Measurements from ENCODE around the gene PARD3.
"Not testable (repeated sequence)": the region's sequence is repeated elsewhere in the genome, so short reads cannot be mapped to it uniquely, and the experiment has no call there.

The PARD3 gene

DNA sequence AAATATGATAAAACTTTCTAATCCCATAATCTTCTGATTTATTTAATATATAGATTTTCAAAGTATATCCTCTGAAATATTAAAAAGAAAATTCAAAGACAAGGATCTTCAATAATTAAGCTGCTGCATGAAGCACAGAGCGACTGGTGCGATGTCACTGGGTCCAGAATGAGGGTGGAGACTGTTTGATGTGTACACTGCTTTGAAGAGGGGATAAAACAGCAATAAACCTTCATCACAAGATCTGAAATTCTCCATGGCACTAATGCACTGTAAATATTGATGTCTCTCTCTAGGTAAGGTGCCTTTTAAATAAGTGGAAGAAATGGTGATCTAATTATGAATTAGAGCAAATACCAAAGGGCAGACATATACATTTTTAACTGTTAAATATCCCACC lies 337.8 kb downstream of the PARD3 start:
- in situ Hi-C loops (cut with HindIII; ENCODE audit: low sequenced_read_pairs) = no loop called here

DNA sequence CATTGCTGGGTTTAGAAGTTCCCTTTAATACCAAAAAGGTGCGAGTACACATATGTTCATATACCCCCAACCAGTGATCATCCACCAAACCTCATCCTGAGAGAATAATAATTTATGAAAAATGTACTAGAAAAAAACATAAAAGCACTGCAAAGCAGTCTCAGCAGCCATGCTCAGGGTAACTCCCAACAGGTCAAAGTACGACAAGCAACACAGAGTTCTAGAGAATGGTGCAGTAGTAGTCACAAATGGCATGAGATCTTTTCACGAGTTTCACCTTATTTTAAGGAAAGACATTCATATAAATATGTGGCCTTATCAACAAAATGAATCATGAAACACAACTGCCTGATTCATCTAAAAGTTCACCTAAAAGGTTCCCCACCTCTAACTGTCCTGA lies 338.5 kb downstream of the PARD3 start:
- in situ Hi-C loops (cut with HindIII; ENCODE audit: low sequenced_read_pairs) = no loop called here

DNA sequence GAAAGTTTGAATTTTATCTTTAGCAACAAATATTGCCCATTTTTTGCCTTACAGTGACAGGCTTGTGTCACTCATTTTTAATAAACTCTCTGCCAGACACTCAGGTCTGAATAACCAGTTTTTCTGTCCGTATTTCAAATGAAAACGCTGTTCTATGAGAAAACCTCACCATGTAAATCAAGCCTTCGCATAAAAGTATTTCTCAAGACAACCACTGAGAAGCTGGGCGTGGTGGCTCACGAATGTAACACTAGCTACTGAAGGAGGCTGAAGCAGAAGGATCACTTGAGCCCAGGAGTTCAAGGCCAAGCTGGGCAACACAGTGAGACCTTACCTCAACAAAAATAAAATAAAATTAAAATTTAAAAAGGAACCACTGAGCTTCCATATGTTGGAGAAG lies 339.3 kb downstream of the PARD3 start:
- in situ Hi-C loops (cut with HindIII; ENCODE audit: low sequenced_read_pairs) = no loop called here

DNA sequence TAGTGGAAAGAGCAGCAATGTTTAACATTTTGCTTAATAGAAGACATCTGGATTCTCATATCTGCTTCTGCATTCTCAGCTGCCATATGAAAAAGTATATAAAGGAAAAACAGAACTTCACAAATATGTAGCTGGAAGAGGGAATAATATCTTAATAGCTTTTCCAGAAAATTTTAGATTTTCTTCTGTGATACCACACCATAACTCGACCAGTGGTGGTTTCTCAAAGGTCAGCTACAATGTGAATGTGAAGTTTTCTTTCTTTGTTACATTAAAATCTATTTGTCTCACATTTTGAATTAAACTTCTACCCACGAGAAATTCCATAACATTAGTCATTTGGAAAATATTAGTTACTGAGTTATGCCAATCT lies 339.8 kb downstream of the PARD3 start:
- in situ Hi-C loops (cut with HindIII; ENCODE audit: low sequenced_read_pairs) = no loop called here

DNA sequence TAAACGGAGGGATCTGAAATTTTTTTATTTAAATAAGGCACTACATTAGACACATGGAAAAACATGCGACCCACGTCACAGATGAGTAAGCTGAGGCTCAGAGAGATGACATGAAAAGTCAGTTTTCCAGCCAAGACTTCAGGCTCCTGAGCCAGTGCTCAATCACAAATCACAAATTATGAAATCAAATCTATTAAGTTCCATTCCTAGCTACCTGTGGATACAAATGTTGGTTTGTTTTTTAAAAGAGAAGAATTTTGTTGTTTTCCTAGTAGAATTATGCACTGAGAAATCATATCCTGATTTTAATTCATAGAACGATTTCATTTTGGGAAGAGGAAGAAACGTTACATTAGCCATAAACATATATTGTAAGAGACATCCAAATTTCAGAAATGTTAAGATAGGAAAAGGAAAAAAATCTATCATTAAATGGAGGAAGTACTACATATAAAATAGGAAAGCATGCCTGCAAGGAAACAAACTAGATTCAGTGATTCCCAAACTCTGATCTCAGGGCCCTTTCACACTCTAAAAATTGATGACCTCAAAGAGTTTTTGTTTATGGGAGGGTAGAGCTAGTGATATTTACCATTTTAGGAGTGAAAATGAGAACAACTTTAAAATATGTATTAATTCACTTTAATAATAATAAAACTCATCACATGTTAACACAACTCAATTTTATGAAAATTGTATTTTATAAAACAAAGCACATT lies 340.4 kb downstream of the PARD3 start:
- in situ Hi-C loops (cut with HindIII; ENCODE audit: low sequenced_read_pairs) = no loop called here

DNA sequence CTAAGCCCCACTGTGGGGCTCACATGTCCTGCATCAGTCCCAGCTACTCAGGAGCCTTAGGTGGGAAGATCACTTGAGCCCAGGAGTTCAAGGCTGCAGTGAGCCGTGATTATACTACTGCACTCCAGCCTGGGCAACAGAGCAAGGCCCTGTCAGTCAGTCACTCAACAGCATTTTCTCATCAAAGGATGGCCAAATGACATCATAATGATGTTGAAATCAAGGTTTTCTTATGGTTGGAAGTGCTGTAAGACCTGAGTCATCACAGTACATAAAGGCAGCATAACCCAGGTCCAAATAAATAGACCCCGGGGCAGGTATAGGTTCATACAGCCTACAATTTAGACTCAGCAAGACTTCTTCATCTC lies 341.1 kb downstream of the PARD3 start:
- in situ Hi-C loops (cut with HindIII; ENCODE audit: low sequenced_read_pairs) = no loop called here

DNA sequence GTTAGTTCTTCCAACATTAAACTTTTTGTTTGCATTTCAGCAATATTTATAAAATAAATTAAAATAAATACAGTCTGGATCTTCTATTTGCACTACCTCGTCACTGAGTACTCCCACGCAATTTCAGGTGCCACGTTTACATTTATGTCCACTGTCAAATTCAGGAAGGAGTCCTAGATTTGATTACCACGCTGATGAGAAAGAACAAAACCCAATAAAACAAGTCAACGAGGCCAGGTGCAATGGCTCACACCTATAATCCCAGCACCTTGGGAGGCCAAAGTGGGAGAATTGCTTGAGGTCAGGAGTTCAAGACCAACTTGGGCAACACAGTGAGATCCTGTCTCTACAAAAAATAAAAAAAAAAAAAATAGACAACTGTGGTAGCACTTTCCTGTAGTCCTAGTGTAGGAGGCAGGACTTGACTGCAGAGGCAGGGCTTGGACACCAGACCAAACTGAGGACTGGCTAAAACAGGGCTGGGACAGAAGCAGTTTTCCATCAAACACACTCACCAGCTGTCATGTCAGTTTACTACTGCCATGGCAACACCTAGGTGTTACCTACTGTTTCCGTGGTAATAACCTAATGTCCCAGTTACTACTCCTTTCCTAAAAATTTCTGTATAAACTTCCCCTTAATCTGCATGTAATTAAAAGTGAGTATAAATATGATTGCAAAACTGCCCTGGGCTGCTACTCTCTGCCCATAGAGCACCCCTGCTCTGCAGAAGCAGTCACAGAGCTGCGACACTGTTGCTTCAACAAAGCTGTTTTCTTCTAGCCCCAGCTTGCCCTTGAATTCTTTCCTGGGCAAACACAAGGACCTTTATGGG lies 341.7 kb downstream of the PARD3 start:
- in situ Hi-C loops (cut with HindIII; ENCODE audit: low sequenced_read_pairs) = no loop called here

DNA sequence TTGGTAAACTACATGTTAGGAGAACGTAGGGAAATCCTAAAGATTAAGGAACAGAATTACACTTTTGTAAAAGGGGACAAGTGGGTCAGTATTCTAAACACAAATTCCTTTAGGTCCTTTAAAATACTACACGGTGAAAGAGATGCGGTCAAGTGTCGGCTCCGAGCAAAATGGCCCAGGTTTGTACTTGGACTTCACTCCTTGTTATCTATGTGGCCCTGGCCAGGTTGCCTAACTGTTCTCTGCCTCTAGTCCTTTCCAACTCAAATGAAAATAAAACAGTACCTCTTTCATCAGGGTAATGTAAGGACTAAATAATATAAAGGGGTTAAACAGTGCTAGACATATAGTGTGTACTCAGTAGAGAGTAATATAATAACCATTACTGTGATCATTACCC lies 344.8 kb downstream of the PARD3 start:
- in situ Hi-C loops (cut with HindIII; ENCODE audit: low sequenced_read_pairs) = no loop called here

DNA sequence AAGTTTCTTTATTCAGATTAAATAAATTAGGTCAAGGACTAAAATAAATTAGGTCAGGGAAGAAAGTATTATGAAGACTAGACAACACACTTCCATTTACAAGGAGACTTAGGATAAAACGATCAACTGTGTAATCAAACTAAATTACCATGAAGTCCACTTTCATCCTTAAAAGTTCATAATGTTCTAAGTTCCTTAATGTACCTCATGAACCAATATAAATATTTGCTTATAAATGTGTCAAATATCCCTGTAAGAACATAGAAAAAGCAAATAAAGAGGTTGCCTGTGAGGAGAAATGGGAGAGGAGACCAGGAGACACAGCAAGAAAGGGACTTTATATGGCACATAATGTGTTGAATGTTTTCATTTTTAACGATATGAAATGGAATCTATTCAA lies 345.6 kb downstream of the PARD3 start:
- in situ Hi-C loops (cut with HindIII; ENCODE audit: low sequenced_read_pairs) = no loop called here

DNA sequence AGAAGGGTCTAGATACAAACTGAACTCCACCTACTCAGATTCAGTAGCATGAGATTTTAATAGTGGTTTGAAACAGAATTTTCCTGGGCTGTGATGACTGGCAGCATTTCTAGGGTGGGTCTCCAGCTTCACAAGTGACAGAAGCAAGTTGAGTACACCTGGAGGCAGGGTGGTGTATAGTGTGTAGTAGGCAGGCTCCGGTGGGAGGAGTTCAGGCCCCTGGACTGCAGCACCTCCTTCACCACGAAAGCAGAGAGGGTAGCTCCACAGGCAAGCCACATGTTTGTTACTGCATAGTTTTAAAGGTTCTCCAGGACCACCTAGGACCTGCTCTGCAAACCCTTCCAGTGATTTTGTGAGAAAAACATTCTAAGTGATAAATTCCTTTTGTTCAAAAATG lies 347.2 kb downstream of the PARD3 start:
- in situ Hi-C loops (cut with HindIII; ENCODE audit: low sequenced_read_pairs) = no loop called here

DNA sequence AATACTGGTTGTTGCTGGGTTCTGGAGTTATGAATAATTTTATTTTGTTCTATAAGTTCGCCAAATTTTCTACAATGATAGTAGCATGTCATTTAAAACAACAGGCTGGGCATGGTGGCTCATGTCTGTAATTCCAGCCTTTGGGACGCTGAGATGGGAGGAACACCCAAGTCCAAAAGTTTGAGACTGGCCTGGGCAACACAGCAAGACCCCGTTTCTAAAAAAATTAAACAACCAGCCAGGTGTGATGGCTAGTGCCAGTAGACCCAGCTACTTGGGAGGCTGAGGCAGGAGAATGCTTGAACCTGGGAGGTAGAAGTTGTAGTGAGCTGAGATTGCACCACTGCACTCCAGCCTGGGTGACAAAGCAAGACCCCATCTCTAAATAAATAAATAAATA lies 347.7 kb downstream of the PARD3 start:
- in situ Hi-C loops (cut with HindIII; ENCODE audit: low sequenced_read_pairs) = no loop called here

DNA sequence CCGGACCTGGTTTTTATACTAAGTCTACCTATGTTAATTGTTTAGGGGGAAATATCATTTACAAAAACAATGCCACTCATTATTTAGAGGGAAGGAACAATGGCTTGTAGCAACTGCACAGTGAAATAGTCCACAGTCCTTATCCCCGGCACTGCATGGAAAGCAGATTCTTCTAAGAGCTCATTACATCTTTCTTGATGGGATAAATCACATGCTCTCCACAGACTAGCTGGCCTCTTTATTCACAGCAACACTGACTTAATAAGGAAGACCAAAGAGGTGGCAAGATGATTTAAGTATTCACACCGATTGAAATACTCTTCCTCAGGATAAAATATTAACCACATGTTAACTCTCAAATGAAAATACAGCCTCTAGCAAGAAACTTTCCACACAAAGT lies 349.4 kb downstream of the PARD3 start:
- in situ Hi-C loops (cut with HindIII; ENCODE audit: low sequenced_read_pairs) = no loop called here

DNA sequence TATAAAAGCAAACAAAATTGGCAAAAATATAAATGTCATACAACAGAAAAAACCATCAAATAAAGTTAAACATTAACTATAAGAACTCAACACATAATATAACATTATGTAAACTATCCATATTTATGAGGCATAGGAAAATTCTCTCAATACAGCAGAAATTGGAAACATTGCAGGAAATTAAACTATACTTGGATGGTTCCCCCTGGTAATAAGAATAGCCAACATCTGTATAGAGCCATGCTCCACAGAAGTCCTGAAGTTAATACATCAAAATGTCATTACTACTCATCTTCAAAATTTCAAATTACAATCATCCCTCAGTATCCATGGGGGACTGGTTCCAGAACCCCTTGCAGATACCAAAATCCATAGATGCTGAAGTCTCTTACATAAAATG lies 350.5 kb downstream of the PARD3 start:
- in situ Hi-C loops (cut with HindIII; ENCODE audit: low sequenced_read_pairs) = no loop called here

DNA sequence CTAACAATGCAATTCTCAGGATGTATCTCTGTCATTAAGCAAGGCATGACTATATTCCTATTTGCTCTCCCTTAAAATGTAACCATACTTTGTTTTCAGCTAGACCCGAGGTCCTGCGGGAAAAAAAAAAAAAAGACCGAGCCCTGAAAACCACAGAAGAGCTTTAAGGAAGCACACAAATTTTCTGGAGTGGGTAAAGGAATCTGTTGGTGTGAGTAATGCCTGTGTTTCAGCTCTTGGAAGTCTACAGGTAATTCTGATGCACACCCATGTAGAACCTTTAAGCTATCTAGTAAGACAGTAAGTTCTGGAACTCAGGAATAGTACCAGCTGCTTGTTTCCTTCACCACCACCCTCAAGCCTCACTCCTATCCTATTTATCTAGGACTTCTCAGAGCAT lies 351.1 kb downstream of the PARD3 start:
- in situ Hi-C loops (cut with HindIII; ENCODE audit: low sequenced_read_pairs) = no loop called here

DNA sequence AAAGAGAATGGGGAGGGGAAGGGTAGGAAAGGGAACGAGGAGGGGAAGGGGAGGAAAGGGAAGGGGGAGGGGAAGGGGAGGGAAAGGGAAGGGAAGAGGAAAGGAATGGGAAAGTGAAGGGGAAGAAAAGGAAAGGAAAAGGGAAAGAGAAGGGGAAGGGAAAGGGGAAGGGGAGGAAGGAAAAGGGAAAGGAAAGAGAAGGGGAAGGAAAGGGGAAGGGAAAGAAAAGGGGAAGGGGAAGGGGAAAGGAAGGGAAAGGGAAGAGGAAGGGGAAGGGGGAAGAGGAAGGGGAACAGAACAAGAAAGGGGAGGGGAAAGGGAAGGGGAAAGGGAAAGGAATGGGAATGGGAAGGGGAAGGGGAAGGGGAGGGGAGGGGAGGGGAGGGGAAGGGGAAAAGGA lies 352.1 kb downstream of the PARD3 start:
- in situ Hi-C loops (cut with HindIII; ENCODE audit: low sequenced_read_pairs) = no loop called here

DNA sequence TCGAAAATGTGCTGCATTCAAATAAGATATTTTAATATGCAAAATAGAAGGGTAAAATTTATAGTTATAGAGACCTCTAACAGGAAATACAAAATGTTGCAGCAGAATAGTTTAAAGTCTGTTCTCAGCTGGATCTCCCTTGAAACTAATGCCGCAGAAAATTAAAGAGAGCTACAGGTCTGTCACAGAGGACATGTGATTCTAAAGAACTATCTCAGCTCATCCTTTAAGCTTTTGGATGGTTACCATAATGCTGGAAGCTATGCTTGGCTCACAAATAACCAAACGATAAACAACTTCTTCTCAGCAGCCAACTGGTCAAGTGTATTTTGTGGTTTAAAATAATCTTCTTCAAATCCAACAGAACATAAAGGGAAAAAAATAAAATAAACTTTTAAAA lies 353.0 kb downstream of the PARD3 start:
- in situ Hi-C loops (cut with HindIII; ENCODE audit: low sequenced_read_pairs) = no loop called here

DNA sequence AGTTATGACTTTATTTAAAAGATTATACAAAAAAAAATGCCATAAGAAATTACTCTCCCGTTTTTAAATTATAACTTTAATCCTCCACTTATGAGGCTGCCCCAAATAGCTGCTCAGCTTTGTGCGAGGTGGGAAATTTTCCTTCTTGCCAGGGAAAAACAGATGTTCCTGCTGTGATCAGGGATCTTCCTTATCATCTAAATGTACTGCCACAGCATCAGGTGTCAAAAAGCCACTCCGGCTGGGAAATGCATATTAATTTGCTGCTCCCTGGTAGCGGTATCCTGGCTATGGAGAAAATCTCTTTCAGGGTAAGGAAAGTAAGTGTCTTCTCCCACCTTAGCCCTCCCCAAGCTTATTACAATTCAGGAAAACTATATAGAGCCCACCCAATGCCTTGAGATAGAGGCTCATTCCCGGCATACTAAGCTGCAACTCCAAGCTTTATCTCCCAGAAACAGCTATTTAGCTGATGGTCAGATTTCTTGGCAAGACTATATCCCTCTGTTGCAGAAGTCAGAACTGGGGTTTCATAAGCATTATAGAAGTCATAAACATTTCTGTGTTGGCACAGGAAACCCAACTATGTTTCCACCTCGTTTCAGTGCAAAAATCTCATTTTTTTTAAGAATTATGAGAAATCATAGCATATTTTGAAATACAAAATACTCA lies 360.4 kb downstream of the PARD3 start:
- in situ Hi-C loops (cut with HindIII; ENCODE audit: low sequenced_read_pairs) = no loop called here

DNA sequence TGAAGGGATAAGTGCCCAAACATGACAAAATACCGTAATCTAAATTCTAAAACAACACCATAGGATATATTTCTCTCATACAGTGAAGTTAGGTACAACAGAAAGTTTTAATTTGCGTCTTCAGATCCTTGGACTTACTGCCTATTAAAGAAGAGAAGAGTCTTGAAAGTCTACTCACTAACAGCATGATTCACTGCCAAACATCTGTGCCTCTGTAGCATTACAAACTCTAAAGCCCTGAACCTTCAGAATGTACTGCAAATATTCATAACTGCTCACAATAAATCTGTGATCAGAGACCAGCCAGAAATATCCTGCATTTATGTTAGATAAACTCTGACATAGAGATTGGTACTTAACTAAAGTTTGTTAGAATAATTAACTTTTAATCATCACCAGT lies 365.3 kb downstream of the PARD3 start:
- in situ Hi-C loops (cut with HindIII; ENCODE audit: low sequenced_read_pairs) = no loop called here

DNA sequence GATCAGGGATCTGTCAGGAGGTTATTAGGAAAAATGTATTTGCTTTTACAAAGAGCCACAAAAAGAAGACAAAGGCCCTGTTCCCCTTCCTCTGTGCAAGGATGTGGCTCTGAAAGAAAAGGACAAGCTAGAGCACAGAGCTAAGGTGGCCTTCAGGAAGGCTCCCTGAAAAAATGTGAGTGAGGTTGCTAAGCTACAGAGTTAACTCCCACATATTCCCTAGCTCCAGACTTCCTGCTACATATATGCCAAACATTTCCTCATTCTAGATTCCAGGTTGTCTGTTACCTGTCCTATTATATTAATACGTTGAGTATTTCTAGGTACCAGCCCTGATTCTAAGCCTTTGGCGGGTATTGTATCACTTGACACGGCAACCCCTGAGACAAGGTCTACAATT lies 369.0 kb downstream of the PARD3 start:
- in situ Hi-C loops (cut with HindIII; ENCODE audit: low sequenced_read_pairs) = no loop called here

DNA sequence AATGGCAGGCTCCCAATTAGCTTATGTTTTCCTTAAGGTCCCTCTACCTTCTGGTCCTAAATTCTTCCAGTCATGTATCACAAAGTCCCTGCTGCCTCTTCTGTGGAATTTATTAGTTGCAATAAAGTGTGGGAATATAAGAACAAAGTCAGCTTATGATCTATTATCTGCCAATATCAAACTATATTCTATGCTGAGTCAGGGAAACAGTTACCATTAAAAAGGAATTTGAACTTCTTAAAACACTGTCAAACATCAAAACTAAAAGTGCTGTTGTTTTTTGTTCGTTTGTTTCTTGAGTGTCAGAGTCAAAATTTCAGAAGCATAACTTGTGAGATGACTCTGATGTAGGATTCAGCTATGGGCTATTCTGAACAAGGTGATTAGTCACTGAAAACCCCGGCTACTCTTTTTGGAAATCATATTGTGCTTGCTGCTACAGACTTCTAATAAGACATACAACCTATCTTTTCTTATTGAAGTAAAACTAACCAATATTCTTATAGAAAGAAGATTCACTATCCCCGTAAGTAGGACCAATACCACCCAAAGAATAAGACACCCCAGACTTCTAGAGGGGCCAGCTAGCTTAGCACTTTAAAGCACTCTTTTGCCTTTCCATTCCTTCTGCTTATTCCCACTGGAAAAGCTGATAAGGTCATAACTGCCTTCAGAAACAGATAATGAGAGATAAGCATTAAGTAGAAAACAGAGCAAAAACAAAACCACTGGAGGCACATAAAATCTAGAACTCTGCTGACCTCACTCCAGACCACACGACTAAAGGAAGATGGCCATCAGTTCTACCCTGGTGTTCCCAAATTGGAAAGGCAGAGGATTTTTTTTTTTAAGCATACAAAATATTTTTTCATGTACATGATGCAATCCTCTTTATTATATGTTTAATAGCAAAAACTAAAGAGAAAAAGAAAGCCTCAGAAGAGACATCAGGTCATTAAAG lies 370.6 kb downstream of the PARD3 start:
- in situ Hi-C loops (cut with HindIII; ENCODE audit: low sequenced_read_pairs) = no loop called here

DNA sequence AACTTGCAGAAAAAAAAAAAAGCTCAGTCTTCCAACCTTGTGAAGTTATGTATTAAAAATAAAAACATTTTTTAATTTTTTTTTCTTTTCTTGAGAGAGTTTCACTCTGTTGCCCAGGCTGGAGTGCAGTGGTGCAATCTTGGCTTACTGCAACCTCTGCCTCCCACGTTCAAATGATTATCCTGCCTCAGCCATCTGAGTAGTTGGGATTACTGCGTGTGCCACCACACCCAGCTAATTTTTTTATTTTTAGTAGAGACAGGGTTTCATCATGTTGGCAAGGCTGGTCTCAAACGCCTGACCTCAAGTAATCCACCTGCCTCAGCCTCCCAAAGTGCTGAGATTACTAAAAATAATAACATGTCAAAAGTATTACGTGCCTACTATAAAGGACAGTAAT lies 375.7 kb downstream of the PARD3 start:
- in situ Hi-C loops (cut with HindIII; ENCODE audit: low sequenced_read_pairs) = not testable (repeated sequence)

Data from DLD1 (cell line).